Esophagus muscularis mucosa (tissue), 4 donors: ENCODE measurements around the gene ZNF536. TPM values are rescaled to one million over a fixed set of nuclear protein-coding genes. Genes with fewer than 3 reads are reported as not detected.

Experiments
- DNase-seq: peaks from one replicate; pipeline ENCODE4 v3.0.0-alpha.2; 2017; ENCODE audit errors: extremely low spot score
- H3K27ac ChIP-seq, 4 donors: fragments of 200-600 bp; sonication (generic); replicated peaks in 1 of 4; 1 replicate in 3 of 4; 2 replicates in 1 of 4; pipeline ENCODE4 v1.5.1; 2016 to 2019; ENCODE audit warnings: mild to moderate bottlenecking in 1 of 4
- H3K27me3 ChIP-seq, 4 donors: fragments of 200-600 bp; sonication (generic); one replicate each; pipeline versions ENCODE4 v1.5.1 to v1.6.0; 2016 to 2019
- H3K36me3 ChIP-seq, 4 donors: fragments of 200-600 bp; sonication (generic); one replicate each; pipeline ENCODE4 v1.5.1; 2016 to 2019
- H3K4me1 ChIP-seq, 4 donors: fragments of 200-600 bp; sonication (generic); one replicate each; pipeline ENCODE4 v1.5.1; 2016 to 2019
- H3K4me3 ChIP-seq, 4 donors: fragments of 200-600 bp; sonication (generic); 1 replicate in 2 of 4; 2 replicates in 2 of 4; pipeline ENCODE4 v1.5.1; 2016 to 2019; ENCODE audit warnings: mild to moderate bottlenecking in 4 of 4, moderate library complexity in 1 of 4
- H3K9me3 ChIP-seq, 4 donors: fragments of 200-600 bp; sonication (generic); 1 replicate in 3 of 4; 2 replicates in 1 of 4; pipeline ENCODE4 v1.5.1; 2016 to 2019
- CTCF ChIP-seq, 3 experiments: fragments of 200-600 bp in 2 of 3; fragments of 450-650 bp in 1 of 3; sonication (generic) in 2 of 3; IDR thresholded peaks; one replicate each; pipeline ENCODE4 v1.5.1; 2017 to 2019; ENCODE audit warnings: antibody characterized with exemption in 3 of 3, mild to moderate bottlenecking in 2 of 3, moderate library complexity in 1 of 3
- EP300 ChIP-seq: sonication (generic); formaldehyde crosslinking; IDR thresholded peaks from one replicate; pipeline ENCODE4 v1.6.1; 2017; ENCODE audit warnings: antibody characterized with exemption
- POLR2A ChIP-seq: fragments of 450-650 bp; IDR thresholded peaks from one replicate; pipeline ENCODE4 v1.6.1; 2017; ENCODE audit warnings: antibody characterized with exemption, moderate library complexity, mild to moderate bottlenecking, low read depth
- POLR2AphosphoS5 ChIP-seq, 2 donors: sonication (generic); formaldehyde crosslinking; IDR thresholded peaks; one replicate each; pipeline ENCODE4 v1.6.1; 2017; ENCODE audit warnings: antibody characterized with exemption in 2 of 2
- WGBS: methylation state at CpG from one replicate; pipeline ENCODE4 v1.1.5; 2018; 5-methylcytosine and 5-hydroxymethylcytosine counted together
- intact Hi-C: fragments of 100-400 bp; cut with DNase I; formaldehyde crosslinking; loops from one replicate; pipeline ENCODE4 v1.15.1; 2023
- total RNA-seq, 4 donors: library from RNA; depleted of rRNA; stranded (reverse); fragments of >200 nt; gene quantifications; one replicate each; pipeline versions ENCODE4 v1.1.0 to v1.2.1, GENCODE V29; 2016

ZNF536 gene
- total RNA-seq, 4 donors from 2014 or later: 2.5 to 7.3 (median 5.6) TPM

GRCh38 chr19:30450835-30451321 is 78.7 kb downstream of the ZNF536 start:
- intact Hi-C loops: no loop called here
- Histone ChIP-seq H3K27ac (peak overlapping the region; percentile 37 to 47 (median 46)), H3K4me1 (peaks cover 3 to 22% (median 15%) of the 10 kb centered on the region in 4 donors), H3K9me3 (no peaks in the 10 kb centered on the region), H3K36me3 (no peaks in the 10 kb centered on the region), H3K27me3 (peaks cover 0 to under 1% (median 0%) of the 10 kb centered on the region in 4 donors), H3K4me3 (peak overlapping the region; percentile 34 to 55 (median 42))
- no peak for DNase-seq
- TF ChIP-seq CTCF (IDR thresholded peaks at IDR 0.05) (no peak), POLR2AphosphoS5 (IDR thresholded peaks at IDR 0.05) (no peak), EP300 (no peak), POLR2A (no peak)
- WGBS: 58% methylated on average over 17 of the region's 31 CpGs

GRCh38 chr19:30452931-30453330 is 80.7 kb downstream of the ZNF536 start:
- H3K4me3 ChIP-seq: no peak overlapping the region
- WGBS: 84% methylated on average over 7 of the region's 7 CpGs
- H3K4me1 ChIP-seq: peaks cover 3 to 22% (median 15%) of the 10 kb centered on the region in 4 donors
- no peak for TF ChIP-seq CTCF (IDR thresholded peaks at IDR 0.05)
- no peak for TF ChIP-seq EP300
- no peak for TF ChIP-seq POLR2AphosphoS5 (IDR thresholded peaks at IDR 0.05)
- TF ChIP-seq POLR2A: no peak
- intact Hi-C loops: no loop called here
- H3K27me3 ChIP-seq: no peaks in the 10 kb centered on the region
- H3K9me3 ChIP-seq: no peaks in the 10 kb centered on the region
- DNase-seq: no peak
- no peaks in the 10 kb centered on the region for H3K36me3 ChIP-seq
- H3K27ac ChIP-seq: no peak overlapping the region

- intact Hi-C loops: no loop called here
- no peaks in the 10 kb centered on the region for H3K36me3 ChIP-seq
- TF ChIP-seq POLR2AphosphoS5 (IDR thresholded peaks at IDR 0.05) (no peak), CTCF (IDR thresholded peaks at IDR 0.05) (no peak), POLR2A (no peak), EP300 (no peak)
- no peak overlapping the region for H3K27ac ChIP-seq
- H3K27me3 ChIP-seq: peaks cover 0 to 4% (median 0%) of the 10 kb centered on the region in 4 donors
- 83% methylated on average over 2 of the region's 6 CpGs for WGBS
- H3K4me3 ChIP-seq: no peak overlapping the region
- peaks cover 3 to 22% (median 15%) of the 10 kb centered on the region in 4 donors for H3K4me1 ChIP-seq
- no peak for DNase-seq
- H3K9me3 ChIP-seq: no peaks in the 10 kb centered on the region
Measured at GRCh38 chr19:30453743-30454142, 81.6 kb downstream of the ZNF536 start.

- 89% methylated on average over 1 of the region's 1 CpG for WGBS
- Histone ChIP-seq H3K36me3 (no peaks in the 10 kb centered on the region), H3K4me3 (no peak overlapping the region), H3K27me3 (peaks cover 0 to 5% (median 0%) of the 10 kb centered on the region in 4 donors), H3K9me3 (peaks cover 0 to 5% (median 0%) of the 10 kb centered on the region in 4 donors), H3K27ac (no peak overlapping the region), H3K4me1 (peaks cover 0 to 7% (median 2%) of the 10 kb centered on the region in 4 donors)
- TF ChIP-seq CTCF (IDR thresholded peaks at IDR 0.05) (no peak), EP300 (no peak), POLR2A (no peak), POLR2AphosphoS5 (IDR thresholded peaks at IDR 0.05) (no peak)
- intact Hi-C loops: no loop called here
- no peak for DNase-seq
Measured at GRCh38 chr19:30455881-30456280, 83.7 kb downstream of the ZNF536 start.

- Histone ChIP-seq H3K4me3 (no peak overlapping the region), H3K9me3 (peaks cover 0 to 5% (median 0%) of the 10 kb centered on the region in 4 donors), H3K27ac (no peak overlapping the region), H3K4me1 (no peaks in the 10 kb centered on the region), H3K36me3 (no peaks in the 10 kb centered on the region), H3K27me3 (peaks cover 0 to 5% (median 0%) of the 10 kb centered on the region in 4 donors)
- DNase-seq: no peak
- intact Hi-C loops: no loop called here
- TF ChIP-seq POLR2A (no peak), CTCF (IDR thresholded peaks at IDR 0.05) (no peak), EP300 (no peak), POLR2AphosphoS5 (IDR thresholded peaks at IDR 0.05) (no peak)
- 60% methylated on average over 1 of the region's 4 CpGs for WGBS
Measured at GRCh38 chr19:30457484-30457883, 85.3 kb downstream of the ZNF536 start.
